Upper lobe of left lung (tissue), 4 donors: ENCODE results near the gene VAV2.

ENCODE experiments used
- CTCF ChIP-seq, 6 experiments: fragments of 450-650 bp in 4 of 6; fragments of 200-600 bp in 2 of 6; sonication (generic) in 2 of 6; IDR thresholded peaks; one replicate each; pipeline ENCODE4 v1.5.1; 2016 to 2019; ENCODE audit warnings: antibody characterized with exemption in 6 of 6
- EP300 ChIP-seq, 4 donors: sonication (generic); formaldehyde crosslinking; IDR thresholded peaks; one replicate each; pipeline ENCODE4 v1.5.1; 2017; ENCODE audit warnings: antibody characterized with exemption in 4 of 4, control low read depth in 2 of 4
- POLR2A ChIP-seq, 4 donors: fragments of 450-650 bp; IDR thresholded peaks; one replicate each; pipeline ENCODE4 v1.5.1; 2016 to 2017; ENCODE audit warnings: antibody characterized with exemption in 4 of 4, mild to moderate bottlenecking in 2 of 4
- POLR2AphosphoS5 ChIP-seq, 2 donors: sonication (generic); formaldehyde crosslinking; IDR thresholded peaks; one replicate each; pipeline ENCODE4 v1.5.1; 2017; ENCODE audit warnings: antibody characterized with exemption in 2 of 2

- TF ChIP-seq CTCF (IDR thresholded peaks at IDR 0.05) (no peak), POLR2A (IDR thresholded peaks at IDR 0.05) (no peak), POLR2AphosphoS5 (IDR thresholded peaks at IDR 0.05) (no peak), EP300 (IDR thresholded peaks at IDR 0.05) (no peak)
These were observed 274.8 kb downstream of the VAV2 start for GRCh38 chr9:133717113-133718031.
